K562 (cell line): ENCODE results near the gene SEMA3A. TPM values are rescaled to one million over a fixed set of nuclear protein-coding genes. Genes with fewer than 3 reads are reported as not detected.

ENCODE experiments used
- ATAC-seq: fragments of 200-7000 bp; cut with Tn5 transposase; 3 replicates; pipeline ENCODE4 v1.9.1; 2020; ENCODE audit warnings: moderate library complexity
- BruUV-seq: library from RNA; stranded (reverse); fragments of 400-500 nt; replicated peaks from 2 replicates; lab custom pipeline; 2021; lab: Mats Ljungman, UMichigan
- CTCF ChIA-PET: fragments of 300-600 bp; formaldehyde crosslinking; extraction: SDS; loops from one replicate; lab custom pipeline; 2021; ENCODE audit warnings: low intra/inter-chr PET ratio; lab: Yijun Ruan, JAX
- POLR2A ChIA-PET: fragments of 300-600, 350-650 bp; sonication (Branson Sonifier 250); formaldehyde crosslinking; extraction: SDS; loops from one replicate; lab custom pipeline; 2021; ENCODE audit warnings: antibody characterized with exemption, inconsistent platforms; lab: Yijun Ruan, JAX
- DNase-seq, 4 experiments: peaks; one replicate each; pipeline versions ENCODE4 v3.0.0 to v3.0.0-alpha.2; 2011 to 2018; ENCODE audit warnings: low spot score in 3 of 4, mixed read lengths in 3 of 4; ENCODE audit errors: extremely low read depth in 1 of 4
- FAIRE-seq: peaks from 2 replicates; lab custom pipeline; 2011; peaks lifted over from hg19 to GRCh38; lab: Jason Lieb, UNC
- H2AFZ ChIP-seq: 2 replicates; pipeline ENCODE4 v1.6.0; 2011; ENCODE audit warnings: low read depth, low read length, control low read depth, inconsistent platforms
- H3K27ac ChIP-seq: fragments of 200-600 bp; 3 replicates; pipeline ENCODE4 v1.8.0; 2011; ENCODE audit warnings: low read depth, mild to moderate bottlenecking, control low read depth, inconsistent platforms, low read length, moderate library complexity, mixed read lengths; ENCODE audit errors: extremely low read depth
- H3K27me3 ChIP-seq, 2 experiments: fragments of 300-600 bp in 1 of 2; 2 replicates in 1 of 2; 3 replicates in 1 of 2; pipeline versions ENCODE4 v1.6.0 to v1.8.0; 2011; ENCODE audit warnings: inconsistent platforms in 2 of 2, low read length in 2 of 2, mild to moderate bottlenecking in 1 of 2, mixed read lengths in 1 of 2, moderate library complexity in 1 of 2; ENCODE audit not compliant: control insufficient read depth in 2 of 2, insufficient read depth in 2 of 2
- H3K36me3 ChIP-seq: fragments of 300-600 bp; 3 replicates; pipeline ENCODE4 v1.8.0; 2011; ENCODE audit warnings: mild to moderate bottlenecking, low read length, inconsistent platforms; ENCODE audit not compliant: control insufficient read depth, insufficient read depth
- H3K4me1 ChIP-seq, 2 experiments: fragments of 200-600 bp in 1 of 2; replicated peaks in 1 of 2; 2 replicates in 1 of 2; 3 replicates in 1 of 2; pipeline versions ENCODE4 v1.5.1 to v1.8.0; 2011; ENCODE audit warnings: inconsistent platforms in 2 of 2, low read length in 2 of 2, mild to moderate bottlenecking in 1 of 2, mixed read lengths in 1 of 2, moderate library complexity in 1 of 2; ENCODE audit not compliant: control insufficient read depth in 2 of 2, insufficient read depth in 2 of 2
- H3K4me2 ChIP-seq: 2 replicates; pipeline ENCODE4 v1.6.1; 2011; ENCODE audit warnings: low read length, control low read depth, inconsistent platforms, mixed read lengths; ENCODE audit not compliant: insufficient read depth
- H3K4me3 ChIP-seq: fragments of 200-600 bp; sonication (generic), shearing (Covaris generic); 2 replicates; pipeline ENCODE4 v1.5.1; 2016; ENCODE audit warnings: control low read depth, inconsistent platforms
- H3K79me2 ChIP-seq: fragments of 200-600 bp; 3 replicates; pipeline ENCODE4 v1.8.0; 2011; ENCODE audit warnings: low read length, inconsistent platforms; ENCODE audit not compliant: control insufficient read depth, insufficient read depth
- H3K9ac ChIP-seq, 2 experiments: 2 replicates each; pipeline versions ENCODE4 v1.6.0 to v1.6.1; 2011; ENCODE audit warnings: low read depth in 2 of 2, low read length in 2 of 2, control low read depth in 1 of 2, inconsistent platforms in 1 of 2, mild to moderate bottlenecking in 1 of 2, mixed read lengths in 1 of 2; ENCODE audit not compliant: insufficient read depth in 1 of 2
- H3K9me1 ChIP-seq: one replicate; pipeline ENCODE4 v1.6.0; 2011; ENCODE audit warnings: inconsistent platforms, mild to moderate bottlenecking, low read length, moderate library complexity; ENCODE audit not compliant: control insufficient read depth, insufficient read depth
- H3K9me3 ChIP-seq: replicated peaks from 2 replicates; pipeline ENCODE4 v1.5.1; 2011; ENCODE audit warnings: low read depth, low read length, inconsistent platforms; ENCODE audit not compliant: control insufficient read depth, insufficient read depth
- H4K20me1 ChIP-seq: replicated peaks from 2 replicates; pipeline ENCODE4 v1.6.1; 2011; ENCODE audit warnings: low read length, inconsistent platforms, mixed read lengths; ENCODE audit not compliant: control insufficient read depth, insufficient read depth
- GABPA ChIP-seq: fragments of 200-800 bp; sonication (Bioruptor generic); conservative IDR thresholded peaks from 2 replicates; pipeline ENCODE4 v1.6.1; 2016; ENCODE audit warnings: low read depth, missing genetic modification characterization, missing compliant biosample characterization
- MAFF ChIP-seq: IDR thresholded peaks from 2 replicates; pipeline ENCODE4 v1.6.1; 2012; ENCODE audit warnings: low read length, improper control_type of control experiment
- MEF2D ChIP-seq: conservative IDR thresholded peaks from 2 replicates; pipeline ENCODE4 v1.6.1; 2016; ENCODE audit warnings: low read depth, missing genetic modification characterization, missing compliant biosample characterization
- MLLT1 ChIP-seq, 2 experiments: fragments of 450-650 bp; IDR thresholded peaks; 2 replicates each; pipeline ENCODE4 v1.6.1; 2016
- PML ChIP-seq: IDR thresholded peaks from 2 replicates; pipeline ENCODE4 v1.6.1; 2012; ENCODE audit warnings: low read length, inconsistent platforms
- RERE ChIP-seq: sonication (generic); formaldehyde crosslinking; IDR thresholded peaks from 2 replicates; pipeline ENCODE4 v1.8.0; 2023; ENCODE audit warnings: missing genetic modification reagents, mild to moderate bottlenecking, borderline replicate concordance
- ZNF347 ChIP-seq: fragments of 450-650 bp; formaldehyde crosslinking; IDR thresholded peaks from 2 replicates; pipeline ENCODE4 v1.4.0; 2020; ENCODE audit warnings: low read depth, mild to moderate bottlenecking, moderate library complexity
- ZNF76 ChIP-seq: fragments of 250-450 bp; sonication (Bioruptor Pico); IDR thresholded peaks from 2 replicates; pipeline ENCODE4 v1.4.0; 2020; ENCODE audit warnings: mild to moderate bottlenecking, moderate library complexity, borderline replicate concordance
- ZNF764 ChIP-seq: fragments of 250-450 bp; sonication (Bioruptor Pico); IDR thresholded peaks from 2 replicates; pipeline ENCODE4 v1.4.0; 2020; ENCODE audit warnings: low read depth, mild to moderate bottlenecking, moderate library complexity
- WGBS: fragments of 100-300 bp; shearing (Covaris generic); methylation state at CpG from one replicate; pipeline ENCODE4 v1.1.6; 2016; ENCODE audit warnings: low coverage, mixed read lengths; ENCODE audit not compliant: insufficient coverage; ENCODE audit errors: missing lambda C conversion rate; 5-methylcytosine and 5-hydroxymethylcytosine counted together
- in situ Hi-C: fragments of 300-500 bp; cut with MboI; formaldehyde crosslinking; loops from 4 replicates; pipeline ENCODE4 v1.15.0; 2018; ENCODE audit warnings: inconsistent platforms, mixed read lengths
- intact Hi-C: fragments of 100-400 bp; cut with micrococcal nuclease; formaldehyde crosslinking; loops from 2 replicates; pipeline ENCODE4 v1.14.2; 2022
- polyA plus RNA-seq, 8 experiments: library from polyadenylated mRNA; depleted of rRNA in 4 of 8; stranded (reverse) in 5 of 8; unstranded in 3 of 8; fragments of >200 nt; fragmentation: Nextera tagmentation in 2 of 8; fragmentation: Illumina TruSeq in 1 of 8; extraction: Ambion mirVana in 2 of 8; extraction: Trizol in 1 of 8; gene quantifications; 2 replicates each; pipeline versions ENCODE4 v1.2.1 to v1.2.3, GENCODE V29; 2011 to 2014; ENCODE audit warnings: inconsistent platforms in 1 of 8, missing spikeins in 1 of 8
- total RNA-seq, 7 experiments: library from RNA; depleted of rRNA in 6 of 7; stranded (reverse); fragments of >200 nt in 6 of 7; fragmentation: Illumina TruSeq in 2 of 7; extraction: Trizol in 2 of 7; gene quantifications; 2 replicates each; pipeline versions ENCODE4 v1.2.1 to v1.2.3, GENCODE V29; 2011 to 2021; ENCODE audit warnings: low replicate concordance in 1 of 7

SEMA3A gene
- total and polyA plus RNA-seq, 9 of the 15 experiments (the other 6 are each of a cell fraction or from before 2014, with no cell fraction given): 0.36 to 3.0 (median 1.1) TPM

GRCh38 chr7:84210301-84210700 is 15.7 kb upstream of the SEMA3A start (continued):
- TF ChIP-seq RERE (CRISPR knock-in tag): no peak

GRCh38 chr7:84209006-84209405 is 14.4 kb upstream of the SEMA3A start:
- POLR2A ChIA-PET: no interaction called here
- H3K79me2 ChIP-seq: no peaks in the 10 kb centered on the region
- H3K9me1 ChIP-seq: no peaks in the 10 kb centered on the region
- H3K4me3 ChIP-seq: no peak overlapping the region
- no peak for FAIRE-seq
- no peak for DNase-seq
- no peaks in the 10 kb centered on the region for H3K4me1 ChIP-seq
- no peak overlapping the region for H3K9ac ChIP-seq
- no peak overlapping the region for H3K27ac ChIP-seq
- intact Hi-C loops (no loop called here), in situ Hi-C loops (loop anchor here (25.0 kb wide), 1 partner anchor 803 kb away; no protein-coding TSS in a partner anchor)
- no peaks in the 10 kb centered on the region for H3K36me3 ChIP-seq
- H3K4me2 ChIP-seq: no peak overlapping the region
- no peak for ATAC-seq
- H3K27me3 ChIP-seq: no peaks in the 10 kb centered on the region
- H3K9me3 ChIP-seq: no peaks in the 10 kb centered on the region
- H4K20me1 ChIP-seq: no peaks in the 10 kb centered on the region
- 0% methylated on average over 1 of the region's 1 CpG for WGBS
- TF ChIP-seq GABPA (tag) (no peak), ZNF347 (CRISPR knock-in tag) (no peak), MEF2D (tag) (no peak), MLLT1 (IDR thresholded peaks at IDR 0.05) (no peak), PML (no peak), MAFF (no peak), ZNF764 (CRISPR knock-in tag) (no peak), ZNF76 (CRISPR knock-in tag) (no peak)
- TF ChIP-seq, all 486 proteins: peak for 0
- BruUV-seq: no TSS peak
- CTCF ChIA-PET: no interaction called here
- H2AFZ ChIP-seq: no peak overlapping the region
